A549 treated with GW870086 at 1 μM for 4 hours (cell line): ENCODE measurements around the gene EEPD1. TPM values are rescaled to one million over a fixed set of nuclear protein-coding genes. Genes with fewer than 3 reads are reported as not detected.

Source experiments
- total RNA-seq: library from RNA; stranded (reverse); fragments of 200-300 nt; extraction: Qiagen RNA extraction; gene quantifications from 5 replicates; pipeline ENCODE4 v1.2.3, GENCODE V29; 2022; ENCODE audit warnings: low read depth

Gene EEPD1
- 57.7 to 64.9 TPM (median 61.0 TPM) in 5 replicates for total RNA-seq

GRCh38 chr7:36152756-36153570, at the start of gene EEPD1:
Gene EEPD1, plus strand, starts transcription at chr7:36153254. Its CDS starts 1,071 bp downstream, at chr7:36154325.

Other genes with a start within 250 kb of the EEPD1 start
- 56.3 to 80.4 TPM (median 71.0 TPM) in 5 replicates for gene ANLN, start 236.6 kb downstream of the EEPD1 start, total RNA-seq